HG02763 (cell line): Measurements from ENCODE around the gene C1orf116.
"Not testable (repeated sequence)": the region's sequence is repeated elsewhere in the genome, so short reads cannot be mapped to it uniquely, and the experiment has no call there.

Experiments
- ATAC-seq: cut with Tn5 transposase; IDR thresholded peaks from one replicate; pipeline ENCODE4 v1.9.1; 2021; ENCODE audit warnings: mild to moderate bottlenecking, moderate library complexity; ENCODE audit not compliant: unreplicated experiment

Gene C1orf116

DNA sequence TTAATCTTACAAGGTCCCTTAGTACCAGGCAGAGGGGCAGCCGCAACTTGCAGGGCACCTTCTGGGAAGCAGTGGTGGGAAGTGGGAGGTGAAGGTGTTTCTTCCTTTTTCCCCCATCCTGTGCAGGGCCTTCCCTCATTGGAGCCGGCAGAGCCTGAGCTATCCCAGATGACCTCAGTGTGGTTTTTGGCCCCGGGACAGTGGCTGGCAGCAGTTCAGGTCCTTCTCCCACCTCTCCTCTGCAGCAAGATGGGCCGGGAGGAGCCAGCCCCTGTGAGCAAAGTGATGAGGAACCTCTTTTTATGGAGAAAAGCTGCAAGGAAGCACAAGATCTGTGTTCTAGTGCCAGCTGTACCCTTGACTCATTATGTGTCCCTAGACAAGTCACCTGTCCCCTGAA is 27.3 kb upstream of the C1orf116 start:
- no peak for ATAC-seq

DNA sequence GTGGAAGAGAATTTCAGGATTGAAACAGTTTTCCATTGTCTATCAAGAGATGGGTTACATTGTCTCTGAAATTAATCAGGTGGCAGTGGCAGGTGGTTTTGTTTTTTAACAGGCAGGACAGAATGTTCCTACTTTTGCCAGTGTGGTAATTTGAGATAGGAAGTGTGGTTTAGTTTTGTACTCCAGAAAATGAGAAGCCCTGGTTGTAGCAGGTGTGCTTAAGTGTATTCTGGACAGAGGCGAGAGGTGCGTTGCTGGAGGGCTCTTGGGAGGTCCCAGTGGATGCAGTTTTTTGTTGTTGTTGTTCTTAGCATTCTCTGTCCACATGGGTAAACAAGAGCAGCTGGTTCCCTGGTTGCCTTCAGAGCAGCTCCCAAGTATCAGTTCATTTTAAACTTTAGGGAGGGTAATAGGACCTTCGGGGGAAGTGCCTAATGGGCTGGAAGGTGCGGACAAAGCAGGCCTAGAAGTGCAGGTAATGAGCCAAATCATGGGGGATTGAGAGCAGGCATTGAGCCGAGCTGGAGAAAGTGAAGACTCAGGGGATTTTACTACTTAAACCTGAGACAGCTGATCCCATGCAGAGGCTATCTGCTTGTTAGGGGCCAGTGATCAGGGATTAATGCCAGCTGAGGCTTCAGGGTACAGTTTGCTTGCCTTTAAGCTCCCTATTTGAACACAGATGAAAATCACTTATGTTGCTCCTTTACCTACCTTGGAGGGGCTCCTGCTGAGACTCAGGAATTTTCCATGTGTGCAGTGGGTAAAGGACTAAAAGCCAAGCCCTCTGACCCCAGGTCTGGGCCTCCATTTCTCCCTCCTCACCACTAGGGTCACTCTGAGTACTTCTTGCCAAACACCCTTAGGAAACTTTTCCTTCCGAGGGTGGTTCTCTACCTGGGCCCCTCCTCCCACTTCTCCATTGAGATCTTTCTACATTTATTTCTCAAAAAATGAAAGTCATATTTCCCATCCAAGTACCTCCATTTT is 26.6 kb upstream of the C1orf116 start:
- ATAC-seq: no peak

DNA sequence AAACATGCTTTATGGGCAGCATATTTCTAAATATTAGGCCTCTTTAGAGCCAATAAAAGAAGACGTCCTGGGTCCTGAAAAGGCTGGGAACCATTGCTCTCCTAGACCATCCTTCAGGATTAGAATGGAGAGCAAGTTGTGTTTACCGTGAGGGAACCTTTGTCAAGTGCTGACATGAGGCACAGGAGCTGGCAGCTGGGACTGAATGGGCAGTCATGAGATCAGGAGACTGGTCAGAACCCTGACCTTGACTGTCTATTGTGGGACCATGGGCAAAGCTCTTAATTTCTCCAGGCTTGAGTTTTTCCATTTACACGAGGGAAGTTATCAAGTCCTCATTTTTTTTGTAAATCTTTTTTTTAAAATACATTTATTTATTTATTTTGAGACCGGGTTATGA is 25.7 kb upstream of the C1orf116 start:
- ATAC-seq: no peak

DNA sequence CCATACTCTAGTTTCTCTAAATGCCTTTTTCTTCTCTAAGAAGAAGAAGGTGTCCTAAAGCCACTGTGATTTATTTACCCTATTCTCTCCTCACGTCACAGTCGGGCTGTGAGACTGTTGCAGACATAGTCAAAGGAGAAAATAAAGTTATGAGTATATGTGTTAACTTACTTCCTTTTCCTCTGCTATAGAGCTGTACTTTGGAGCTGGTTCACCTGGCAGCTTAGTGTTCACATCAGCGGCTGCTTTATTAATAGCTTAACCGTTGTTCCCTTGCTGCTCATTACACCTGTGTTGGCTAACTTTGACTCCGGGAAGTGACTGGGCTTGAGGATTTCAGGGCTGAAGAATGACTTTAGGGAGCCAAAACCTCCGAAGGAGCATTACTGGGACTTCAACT is 24.1 kb upstream of the C1orf116 start:
- no peak for ATAC-seq

DNA sequence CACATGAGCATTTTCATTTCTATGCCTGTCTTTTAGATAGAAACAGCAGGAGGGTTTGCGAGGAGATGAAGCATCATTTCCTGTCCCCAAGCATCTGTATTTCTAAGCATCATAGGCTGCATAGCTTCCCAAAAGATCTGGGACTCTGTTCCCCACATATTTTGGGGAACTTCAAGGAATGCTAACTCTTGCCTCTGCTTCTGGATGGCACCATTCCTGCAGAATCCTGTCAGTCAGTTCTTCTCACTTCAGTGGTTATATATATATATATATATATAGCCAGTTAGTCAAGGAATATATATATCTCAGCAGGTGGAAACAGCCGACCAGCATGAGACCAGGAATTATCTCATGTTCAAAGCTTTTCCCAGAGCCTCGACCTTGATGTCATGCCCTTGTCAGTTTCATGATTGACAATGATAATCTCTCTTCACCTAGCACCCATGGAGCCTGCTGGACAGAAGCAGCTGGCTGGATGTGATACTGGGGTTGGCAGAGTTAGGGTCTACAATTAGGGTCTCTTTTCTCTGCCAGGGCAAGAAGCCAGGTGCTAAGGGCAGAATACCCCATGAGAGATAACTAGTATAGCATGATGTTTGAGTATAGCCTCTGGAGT is 22.9 kb upstream of the C1orf116 start:
- no peak for ATAC-seq

DNA sequence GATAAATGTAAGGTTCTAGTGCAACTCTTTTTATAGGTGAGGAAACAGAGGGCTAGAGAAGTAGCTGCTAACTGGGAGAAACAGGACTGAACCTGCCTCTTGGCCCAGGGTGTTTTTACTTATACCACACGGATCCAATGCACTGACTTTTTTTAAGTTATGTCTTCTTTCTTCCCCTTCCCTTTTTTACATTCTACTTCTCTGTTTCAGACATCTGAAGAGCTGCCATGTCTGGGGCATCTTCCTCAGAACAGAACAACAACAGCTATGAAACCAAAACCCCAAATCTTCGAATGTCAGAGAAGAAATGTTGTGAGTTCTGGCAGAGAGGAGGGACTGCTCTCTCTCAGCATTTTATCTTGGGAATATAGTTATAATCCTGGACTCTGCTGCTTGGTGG is 21.9 kb upstream of the C1orf116 start:
- ATAC-seq: no peak

DNA sequence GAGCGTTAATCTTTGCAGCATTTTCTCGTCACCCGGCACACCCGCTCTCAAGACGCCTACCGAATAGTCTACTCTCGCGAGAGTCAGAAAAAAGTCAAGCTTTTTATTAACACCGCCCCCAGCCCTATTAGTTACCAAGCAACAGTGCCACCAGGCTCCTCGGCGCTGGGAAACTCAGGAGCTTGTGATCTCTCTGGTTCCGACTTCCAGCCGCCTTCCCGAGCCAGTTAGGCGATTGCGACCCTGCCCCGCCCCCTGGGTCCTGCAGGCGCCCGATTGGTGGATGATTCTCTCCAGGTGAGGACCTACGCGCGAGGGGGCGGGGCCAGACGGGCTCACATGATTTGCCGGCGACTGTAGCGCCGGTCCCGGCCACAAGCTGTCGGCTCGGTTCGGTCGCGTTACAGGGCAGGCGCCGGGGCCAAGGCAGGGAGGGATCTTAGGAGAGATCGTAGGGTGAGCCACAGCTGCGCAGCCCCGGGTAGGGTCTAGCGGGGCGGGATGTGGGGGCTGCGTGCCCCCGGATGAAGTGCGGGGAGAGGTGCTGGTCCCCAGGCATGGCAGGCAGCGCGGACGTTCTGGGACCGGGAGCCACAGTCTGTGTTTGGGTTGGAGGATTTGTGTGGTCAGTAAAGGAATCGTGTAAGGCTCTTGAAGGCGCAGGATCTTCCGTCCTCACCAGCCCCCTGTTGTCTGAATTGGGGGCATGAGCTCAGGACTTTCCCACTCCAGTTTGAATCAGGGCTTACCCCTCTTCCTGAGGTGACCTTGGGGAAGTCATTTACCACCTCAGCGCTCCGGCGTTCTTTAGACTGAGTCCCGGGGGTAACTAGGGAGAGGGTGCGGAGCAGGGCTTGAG is 20.6 kb upstream of the C1orf116 start, which contains the start of gene PFKFB2:
Gene PFKFB2, plus strand, starts transcription at position 365 of the 859 bp plus-strand sequence. CDS start 1,443 bp downstream, outside the sequence.
- ATAC-seq: peak; percentile 72

DNA sequence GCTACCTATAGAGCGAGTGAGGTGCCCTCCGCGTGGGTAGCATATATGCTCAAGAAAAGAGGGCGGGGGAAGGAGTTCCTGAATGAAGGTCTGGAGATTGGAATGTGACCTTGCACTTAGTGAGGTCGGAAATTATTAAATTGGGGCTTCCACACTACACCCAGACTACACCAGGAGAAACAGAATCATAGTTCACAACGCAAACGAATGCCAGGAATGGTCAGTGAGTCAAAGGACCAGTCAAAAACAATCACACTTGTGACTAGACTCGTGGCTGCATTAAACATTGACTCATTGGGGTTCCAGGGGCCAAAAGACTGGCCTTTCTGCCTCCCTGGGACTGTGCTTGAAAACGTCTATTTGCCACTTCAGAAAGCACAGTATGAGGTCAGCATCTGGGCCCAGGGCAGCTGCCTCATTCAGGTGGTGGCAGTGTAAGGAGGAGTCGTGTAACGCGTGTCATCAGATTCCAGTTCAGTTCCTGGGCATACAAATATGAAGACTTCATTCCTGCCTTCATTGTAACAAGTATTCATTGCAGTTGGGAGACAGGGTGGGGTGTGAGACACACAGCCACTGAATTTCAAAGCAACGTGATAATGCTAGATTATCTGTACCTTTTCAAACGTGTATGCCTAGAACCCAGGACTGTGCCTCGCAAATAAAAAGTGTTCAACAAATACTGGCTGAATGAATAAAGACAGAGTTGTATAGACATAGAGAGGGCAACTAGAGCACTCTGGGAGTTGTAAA is 18.8 kb upstream of the C1orf116 start, which contains the start of gene YOD1:
Gene YOD1, minus strand, starts transcription at position 18 of the 753 bp plus-strand sequence. CDS start 178 bp downstream, outside the sequence.
- ATAC-seq: no peak

DNA sequence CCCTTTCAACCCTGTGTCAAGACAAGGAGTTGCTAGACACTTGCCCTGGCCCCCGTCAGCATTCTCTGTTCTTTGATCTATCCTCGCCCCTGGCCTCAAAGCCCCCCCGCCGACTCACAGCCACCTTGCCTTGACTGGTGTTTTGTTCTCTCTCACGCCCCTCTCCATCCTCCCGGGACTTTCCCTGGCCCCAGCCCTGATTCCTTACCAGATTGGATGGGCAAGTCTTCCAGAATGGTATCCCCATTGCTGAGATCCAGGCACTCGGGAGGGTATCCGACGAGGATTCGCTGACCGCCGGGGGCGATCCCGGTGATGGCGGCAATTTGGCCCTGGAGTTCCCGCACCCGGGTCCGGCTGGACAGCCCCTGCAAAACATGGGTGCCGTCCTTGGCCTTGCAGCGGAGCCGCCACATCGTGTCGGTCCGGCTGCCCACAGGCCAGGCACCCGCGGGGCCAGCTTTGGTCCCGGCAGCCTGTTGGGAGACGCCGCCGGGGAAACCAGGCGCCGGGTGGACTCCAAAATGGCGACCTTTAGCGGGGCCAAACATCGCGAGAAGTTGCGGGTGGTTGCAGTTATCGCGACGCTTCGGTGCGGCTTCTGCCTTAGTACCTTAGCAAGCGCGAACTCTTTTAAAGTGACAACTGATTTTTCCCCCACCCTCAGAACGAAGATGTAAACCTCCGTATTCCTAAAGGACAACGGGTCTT is 18.1 kb upstream of the C1orf116 start:
- ATAC-seq: no peak

DNA sequence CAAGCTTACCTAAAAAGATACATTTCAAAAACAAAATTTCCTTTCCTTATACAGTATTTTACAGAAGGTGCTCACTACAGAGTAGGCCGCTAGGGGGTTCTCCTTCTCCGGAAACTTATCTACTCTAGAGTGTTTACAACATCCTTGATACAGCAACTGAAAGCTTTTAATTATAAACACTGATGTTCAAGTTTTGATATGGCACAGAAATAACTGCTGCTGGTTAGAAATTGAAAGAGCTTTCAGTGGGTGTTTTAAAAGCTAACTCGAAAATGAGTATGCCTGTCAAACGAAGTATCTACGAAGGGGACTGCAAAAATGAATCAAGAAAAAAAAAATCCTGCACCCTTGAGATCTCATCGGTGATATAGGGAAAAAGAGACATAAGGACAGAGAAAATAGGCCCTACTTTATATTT is 17.4 kb upstream of the C1orf116 start:
- ATAC-seq: no peak

DNA sequence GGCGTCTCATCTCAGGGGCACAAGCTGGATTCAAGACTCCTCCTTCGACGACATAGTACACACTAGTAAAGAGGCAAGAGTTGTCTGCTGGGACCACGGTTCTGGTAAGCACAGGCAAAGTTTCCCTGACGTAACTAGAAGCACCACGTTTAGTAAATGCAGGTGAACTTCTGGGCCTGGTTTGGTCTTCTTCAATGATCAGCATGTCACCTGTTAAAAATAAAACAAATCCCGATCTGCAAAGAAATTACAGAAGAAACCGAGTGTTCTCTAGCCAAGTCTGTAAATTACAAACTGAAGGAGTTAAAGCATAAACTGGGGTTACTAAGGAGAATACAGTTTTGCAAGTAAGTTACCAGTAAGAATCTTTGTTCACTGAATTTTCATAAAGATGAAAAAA is 17.0 kb upstream of the C1orf116 start:
- no peak for ATAC-seq

DNA sequence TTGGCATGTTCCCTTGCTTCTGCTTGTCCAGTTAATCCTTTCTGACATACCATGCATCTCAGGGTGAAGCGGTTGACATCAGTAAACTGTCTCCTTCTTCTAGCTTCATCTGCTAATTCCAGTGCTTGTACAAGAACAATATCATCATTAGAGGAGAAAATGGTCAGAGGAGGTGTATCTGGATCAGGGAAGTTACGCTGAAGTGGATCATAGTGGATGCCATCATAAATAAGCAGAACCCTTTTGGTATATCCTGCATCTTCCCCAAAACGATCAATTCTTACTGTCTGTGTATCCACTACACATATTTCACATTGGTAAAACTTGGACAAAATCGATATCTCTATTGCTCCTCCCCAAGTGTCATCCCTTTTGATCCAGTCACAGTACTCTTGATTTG is 16.5 kb upstream of the C1orf116 start:
- no peak for ATAC-seq

DNA sequence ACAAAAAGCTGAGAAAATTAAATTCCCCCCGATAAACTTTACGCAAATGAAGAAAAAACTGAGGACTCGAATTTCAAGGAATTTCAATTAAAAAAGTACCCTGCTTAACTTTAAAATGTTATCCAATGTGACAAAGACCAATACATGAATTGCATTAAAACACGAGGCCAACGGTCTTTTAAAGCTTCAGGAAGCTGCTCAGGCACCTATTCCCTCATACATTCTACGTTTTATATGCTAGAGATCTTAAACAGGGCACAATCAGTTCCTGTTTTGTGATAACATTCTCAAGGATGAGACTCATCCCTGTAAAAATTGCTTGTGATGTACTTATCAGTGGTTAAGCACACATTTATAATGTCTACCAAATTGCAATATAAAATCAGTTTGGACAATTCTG is 15.5 kb upstream of the C1orf116 start:
- no peak for ATAC-seq

DNA sequence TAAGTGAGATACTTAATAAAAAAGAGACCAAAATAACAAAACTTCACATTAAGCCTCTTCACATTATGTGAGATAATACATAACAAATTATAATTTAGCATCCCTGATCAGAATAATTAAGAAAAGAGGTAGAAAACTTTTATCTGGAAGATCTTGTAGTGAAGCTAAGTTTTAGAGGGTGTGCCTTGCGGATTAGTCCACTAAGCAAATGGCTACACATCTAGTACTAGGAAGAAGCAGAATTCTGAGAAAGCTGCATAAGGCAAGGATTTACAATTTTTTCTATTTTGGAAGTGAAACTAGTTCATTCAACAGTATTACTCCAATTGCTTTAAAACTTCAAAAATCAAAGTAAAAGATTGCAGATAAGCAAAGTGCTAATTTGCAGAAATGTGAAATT is 14.9 kb upstream of the C1orf116 start:
- ATAC-seq: no peak

DNA sequence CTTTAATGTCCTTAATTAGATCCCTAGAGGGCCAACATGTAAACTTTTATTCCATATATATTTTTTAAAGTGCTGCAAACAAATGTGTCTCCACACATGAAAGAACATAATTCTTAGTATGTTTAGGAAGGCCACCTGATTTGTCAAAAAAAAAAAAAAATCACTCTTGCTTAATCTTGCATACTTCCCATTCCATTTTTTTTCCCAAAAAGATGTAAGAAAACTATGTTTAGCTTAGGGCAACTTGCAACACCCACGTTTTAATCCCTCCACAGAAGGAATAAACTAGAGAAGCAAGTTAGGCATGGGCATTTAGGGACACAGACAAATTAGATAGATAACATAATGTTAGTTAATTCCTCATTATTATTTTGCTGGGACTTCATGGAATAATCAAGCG is 12.9 kb upstream of the C1orf116 start:
- no peak for ATAC-seq

DNA sequence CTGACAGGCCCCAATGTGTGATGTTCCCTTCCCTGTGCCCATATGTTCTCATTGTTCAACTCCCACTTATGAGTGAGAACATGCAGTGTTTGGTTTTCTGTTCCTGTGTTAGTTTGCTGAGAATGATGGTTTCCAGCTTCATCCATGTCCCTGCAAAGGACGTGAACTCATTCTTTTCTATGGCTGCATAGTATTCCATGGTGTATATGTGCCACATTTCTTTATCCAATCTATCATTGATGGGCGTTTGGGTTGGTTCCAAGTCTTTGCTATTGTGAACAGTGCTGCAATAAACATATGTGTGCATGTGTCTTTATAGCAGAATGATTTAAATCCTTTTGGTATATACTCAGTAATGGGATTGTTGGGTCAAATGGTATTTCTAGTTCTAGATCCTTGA is 8.8 kb upstream of the C1orf116 start:
- ATAC-seq: not testable (repeated sequence)

DNA sequence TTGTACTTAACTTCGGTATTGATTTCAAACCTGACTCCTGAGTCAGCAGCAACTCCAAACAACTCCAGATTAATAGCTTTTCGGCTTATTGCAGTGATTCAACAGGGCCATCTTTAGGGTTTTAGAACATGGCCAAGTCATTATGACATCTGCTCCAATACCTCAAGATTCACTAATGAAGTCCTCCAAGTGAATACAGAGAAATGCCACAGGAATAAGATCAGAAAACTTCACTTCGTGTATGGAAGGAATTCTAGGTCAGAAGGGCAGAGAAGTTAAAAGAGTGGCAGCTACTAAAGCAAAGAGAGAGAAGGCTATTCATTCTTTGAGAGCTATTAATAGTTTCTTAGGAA is 7.6 kb upstream of the C1orf116 start:
- ATAC-seq: no peak

DNA sequence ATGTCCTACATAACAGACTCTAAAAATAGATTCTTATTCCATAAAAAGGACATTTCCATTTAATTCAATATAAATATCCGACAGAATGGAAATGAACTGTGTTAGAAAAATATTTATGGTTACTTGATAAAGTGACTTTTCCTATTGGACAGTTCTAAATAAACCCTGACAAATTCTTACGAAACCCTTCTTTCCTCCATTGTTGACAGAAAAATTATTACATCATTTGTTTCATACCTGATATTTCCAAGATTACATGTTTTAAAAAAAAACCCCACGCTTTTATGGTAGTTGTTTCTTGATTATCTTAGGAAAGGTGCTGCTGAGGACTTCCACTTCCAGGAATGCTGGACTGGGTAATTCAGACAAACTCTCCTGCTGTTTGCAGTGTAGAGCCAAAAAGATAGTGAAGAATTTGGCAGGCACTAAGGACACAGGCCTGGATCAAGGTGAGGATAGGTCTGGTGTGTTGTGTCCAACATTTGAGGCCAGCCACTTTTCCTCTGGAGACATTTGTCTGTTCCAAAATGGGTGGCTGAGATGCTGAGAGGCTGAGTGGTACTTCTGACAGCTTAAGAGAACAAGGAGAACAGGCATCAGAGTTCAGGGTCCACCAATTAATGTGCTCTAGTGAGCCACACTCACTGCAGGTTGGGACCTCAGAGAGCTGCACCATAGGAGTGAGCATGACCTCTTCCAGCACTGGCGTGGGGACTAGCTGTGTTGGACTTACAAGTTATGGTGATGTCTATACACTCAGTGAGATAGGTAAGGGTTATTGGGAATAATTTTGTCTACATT is 7.0 kb upstream of the C1orf116 start:
- ATAC-seq: no peak

DNA sequence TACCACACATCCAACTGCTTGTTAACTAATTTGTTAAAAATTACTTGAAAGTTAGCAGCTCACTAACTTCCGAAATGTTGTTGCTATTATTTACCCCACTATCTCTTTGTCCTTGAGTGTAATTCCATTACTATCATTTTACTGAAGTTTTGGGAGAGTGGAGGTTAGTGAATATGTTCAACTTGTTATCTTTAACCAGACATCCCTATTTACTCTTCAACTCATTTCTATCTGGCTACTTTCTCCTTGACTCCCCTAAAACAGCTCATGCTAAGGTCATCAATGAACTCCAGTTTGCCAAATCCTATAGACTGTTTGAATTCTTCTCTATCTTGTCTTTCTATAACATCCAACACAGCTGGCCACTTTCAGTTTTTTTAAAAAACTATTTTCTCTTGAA is 4.3 kb upstream of the C1orf116 start:
- no peak for ATAC-seq
